CD4-positive, CD25-positive, alpha-beta regulatory T cell (primary cell): ENCODE measurements around the gene NEURL1B. TPM values are rescaled to one million over a fixed set of nuclear protein-coding genes. Genes with fewer than 3 reads are reported as not detected.

ENCODE experiments used
- ATAC-seq, 2 donors: fragments of 150-1000 bp; cut with Tn5 transposase; one replicate each; pipeline ENCODE4 v1.10.0; 2021; ENCODE audit warnings: low read depth in 2 of 2, moderate number of reproducible peaks in 2 of 2, moderate library complexity in 1 of 2
- DNase-seq, 3 donors: peaks; one replicate each; pipeline versions ENCODE4 v3.0.0 to v3.0.0-alpha.2; 2012 to 2022; ENCODE audit warnings: mixed read lengths in 1 of 3
- H3K27ac ChIP-seq: one replicate; pipeline ENCODE4 v1.7.0; 2013; ENCODE audit warnings: mild to moderate bottlenecking, low read length; ENCODE audit not compliant: insufficient read depth, poor library complexity, severe bottlenecking
- H3K27me3 ChIP-seq: one replicate; pipeline ENCODE4 v1.7.0; 2013; ENCODE audit warnings: low read length; ENCODE audit not compliant: control insufficient read depth, insufficient read depth
- H3K36me3 ChIP-seq: one replicate; pipeline ENCODE4 v1.7.0; 2013; ENCODE audit warnings: mild to moderate bottlenecking, low read length, moderate library complexity; ENCODE audit not compliant: control insufficient read depth, insufficient read depth
- H3K4me1 ChIP-seq: 2 replicates; pipeline ENCODE4 v1.7.0; 2013; ENCODE audit warnings: mild to moderate bottlenecking, low read length; ENCODE audit not compliant: insufficient read depth, control insufficient read depth, poor library complexity, severe bottlenecking
- H3K4me3 ChIP-seq: one replicate; pipeline ENCODE4 v1.7.0; 2013; ENCODE audit warnings: low read depth, mild to moderate bottlenecking, low read length, moderate library complexity
- H3K9me3 ChIP-seq, 2 experiments: 1 replicate in 1 of 2; 2 replicates in 1 of 2; pipeline ENCODE4 v1.7.0; 2013; ENCODE audit warnings: low read length in 2 of 2, mild to moderate bottlenecking in 1 of 2, moderate library complexity in 1 of 2; ENCODE audit not compliant: control insufficient read depth in 2 of 2
- H3K27ac Mint-ChIP-seq, 3 donors: one replicate each; pipeline ENCODE4 v1.8.0; 2020 to 2022; ENCODE audit warnings: mild to moderate bottlenecking in 3 of 3, mixed read lengths in 3 of 3, moderate library complexity in 2 of 3
- H3K27me3 Mint-ChIP-seq: one replicate; pipeline ENCODE4 v1.8.0; 2022; ENCODE audit warnings: mild to moderate bottlenecking, mixed read lengths
- H3K36me3 Mint-ChIP-seq: one replicate; pipeline ENCODE4 v1.8.0; 2020; ENCODE audit warnings: mixed read lengths
- H3K4me1 Mint-ChIP-seq, 4 donors: one replicate each; pipeline ENCODE4 v1.8.0; 2020 to 2022; ENCODE audit warnings: mixed read lengths in 4 of 4, mild to moderate bottlenecking in 1 of 4
- H3K4me3 Mint-ChIP-seq, 4 donors: one replicate each; pipeline ENCODE4 v1.8.0; 2020 to 2022; ENCODE audit warnings: mild to moderate bottlenecking in 4 of 4, mixed read lengths in 4 of 4, moderate library complexity in 3 of 4
- H3K9me3 Mint-ChIP-seq, 7 donors: one replicate each; pipeline ENCODE4 v1.8.0; 2020 to 2022; ENCODE audit warnings: mixed read lengths in 7 of 7, mild to moderate bottlenecking in 3 of 7, moderate library complexity in 2 of 7
- polyA plus RNA-seq, 4 donors: library from polyadenylated mRNA; unstranded; fragments of 300-500 nt; fragmentation: Illumina TruSeq; gene quantifications; one replicate each; pipeline ENCODE4 v1.2.3, GENCODE V29; 2021
- total RNA-seq: library from RNA; stranded (reverse); gene quantifications from one replicate; pipeline ENCODE4 v1.2.3, GENCODE V29; 2022

The NEURL1B gene
- total and polyA plus RNA-seq, 5 donors from 2014 or later, result 0.22 TPM; not detected in 4

- peak overlapping the region in 1 of 3 donors; percentile 72 for H3K27ac Mint-ChIP-seq
- peaks cover 4% of the 10 kb centered on the region for H3K27me3 Mint-ChIP-seq
- no peaks in the 10 kb centered on the region for H3K36me3 Mint-ChIP-seq
- Histone ChIP-seq H3K27ac (no peak overlapping the region), H3K27me3 (peaks cover 3% of the 10 kb centered on the region), H3K4me1 (peaks cover 5% of the 10 kb centered on the region), H3K36me3 (no peaks in the 10 kb centered on the region), H3K9me3 (no peaks in the 10 kb centered on the region), H3K4me3 (no peak overlapping the region)
- ATAC-seq (no peak), DNase-seq (no peak)
- H3K9me3 Mint-ChIP-seq, result no peaks in the 10 kb centered on the region
- H3K4me1 Mint-ChIP-seq, result peaks cover 0 to 21% (median 6%) of the 10 kb centered on the region in 4 donors
- no peak overlapping the region for H3K4me3 Mint-ChIP-seq
Measured at GRCh38 chr5:172717481-172718195, 76.6 kb downstream of the NEURL1B start.

GRCh38 chr5:172718527-172719114 lies 77.6 kb downstream of the NEURL1B start:
- DNase-seq (no peak), ATAC-seq (no peak)
- H3K27ac ChIP-seq, result no peak overlapping the region
- H3K9me3 Mint-ChIP-seq, result no peaks in the 10 kb centered on the region
- peaks cover 3% of the 10 kb centered on the region for H3K27me3 ChIP-seq
- H3K27ac Mint-ChIP-seq, result no peak overlapping the region
- no peak overlapping the region for H3K4me3 ChIP-seq
- no peaks in the 10 kb centered on the region for H3K36me3 Mint-ChIP-seq
- H3K4me1 Mint-ChIP-seq, result peaks cover 0 to 16% (median 6%) of the 10 kb centered on the region in 4 donors
- H3K4me1 ChIP-seq, result no peaks in the 10 kb centered on the region
- no peak overlapping the region for H3K4me3 Mint-ChIP-seq
- no peaks in the 10 kb centered on the region for H3K9me3 ChIP-seq
- H3K36me3 ChIP-seq, result no peaks in the 10 kb centered on the region
- peaks cover 4% of the 10 kb centered on the region for H3K27me3 Mint-ChIP-seq

GRCh38 chr5:172719211-172719610 lies 78.1 kb downstream of the NEURL1B start:
- peaks cover 3% of the 10 kb centered on the region for H3K27me3 ChIP-seq
- H3K36me3 ChIP-seq, result no peaks in the 10 kb centered on the region
- Mint-ChIP-seq H3K4me3 (no peak overlapping the region), H3K27me3 (peaks cover 8% of the 10 kb centered on the region), H3K36me3 (no peaks in the 10 kb centered on the region), H3K4me1 (peaks cover 0 to 16% (median 6%) of the 10 kb centered on the region in 4 donors), H3K27ac (no peak overlapping the region), H3K9me3 (no peaks in the 10 kb centered on the region)
- no peaks in the 10 kb centered on the region for H3K9me3 ChIP-seq
- H3K4me1 ChIP-seq, result no peaks in the 10 kb centered on the region
- no peak for DNase-seq
- no peak overlapping the region for H3K27ac ChIP-seq
- H3K4me3 ChIP-seq, result no peak overlapping the region
- ATAC-seq, result no peak

DNA sequence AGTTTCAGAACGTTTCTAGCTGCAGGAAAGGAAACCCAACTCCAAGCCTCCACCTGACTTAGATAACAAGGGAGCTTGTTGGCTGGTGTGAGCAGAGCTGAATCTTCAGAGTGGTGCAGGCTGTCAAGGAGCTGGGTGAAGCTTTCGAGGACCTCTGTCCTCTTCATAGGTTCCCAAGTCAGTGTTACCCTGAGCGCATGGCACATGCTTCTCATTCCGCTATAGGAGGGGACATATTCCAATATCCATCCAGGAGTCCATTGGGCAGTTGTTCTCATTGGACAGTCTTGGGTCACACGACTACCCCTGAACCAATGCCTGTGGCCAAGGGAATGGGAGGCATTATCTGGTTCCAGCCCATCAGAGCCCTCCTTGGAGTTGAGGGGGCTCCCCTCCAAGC lies 79.6 kb downstream of the NEURL1B start:
- peaks cover 3% of the 10 kb centered on the region for H3K27me3 ChIP-seq
- Mint-ChIP-seq H3K9me3 (no peaks in the 10 kb centered on the region), H3K4me1 (peaks cover 0 to 16% (median 6%) of the 10 kb centered on the region in 4 donors), H3K27ac (no peak overlapping the region), H3K27me3 (peaks cover 11% of the 10 kb centered on the region), H3K36me3 (no peaks in the 10 kb centered on the region), H3K4me3 (no peak overlapping the region)
- no peaks in the 10 kb centered on the region for H3K36me3 ChIP-seq
- DNase-seq, result no peak
- no peak overlapping the region for H3K4me3 ChIP-seq
- H3K9me3 ChIP-seq, result no peaks in the 10 kb centered on the region
- no peak overlapping the region for H3K27ac ChIP-seq
- H3K4me1 ChIP-seq, result no peaks in the 10 kb centered on the region
- no peak for ATAC-seq

DNA sequence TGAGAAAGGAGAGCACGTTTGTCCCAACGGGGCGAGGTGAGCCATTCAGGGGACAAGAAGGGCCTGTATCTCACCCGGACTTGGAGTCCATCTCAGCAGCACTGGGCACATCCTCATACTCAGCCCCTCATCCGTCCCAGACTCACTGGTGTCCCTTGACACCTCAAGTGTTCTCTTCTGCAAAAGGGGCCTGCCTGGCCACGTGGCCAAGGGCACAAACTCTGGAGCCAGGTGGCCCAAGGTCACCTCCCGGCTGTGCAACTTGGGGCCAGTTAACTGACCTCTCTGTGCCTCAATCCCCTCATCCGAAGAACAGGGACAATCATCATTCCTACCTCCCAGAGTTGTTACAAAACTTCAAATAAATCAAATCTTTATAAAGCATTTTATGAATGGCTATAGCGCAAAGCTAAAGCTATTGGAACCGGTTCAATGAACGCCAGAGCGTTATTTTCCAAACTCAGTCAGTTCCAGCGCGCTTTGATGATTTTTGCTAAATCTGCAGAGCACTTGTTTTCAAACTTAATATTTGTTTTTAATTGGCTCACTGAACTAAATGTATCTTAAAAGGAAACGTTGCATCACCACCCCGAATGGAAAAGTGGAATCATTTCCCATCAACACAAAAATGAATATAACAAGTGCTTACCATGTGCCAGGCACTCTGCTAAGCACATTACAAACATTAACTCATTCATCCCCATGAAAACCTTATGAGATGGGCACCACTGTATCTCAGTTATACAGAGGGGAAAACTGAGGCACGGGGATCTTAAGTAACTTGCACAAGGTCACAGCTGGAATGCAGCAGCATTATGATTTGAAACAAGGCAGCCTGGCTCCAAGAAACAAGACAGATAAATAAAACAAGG lies 80.6 kb downstream of the NEURL1B start:
- Mint-ChIP-seq H3K4me1 (peaks cover 0 to 14% (median 5%) of the 10 kb centered on the region in 4 donors), H3K9me3 (peaks cover 0 to 2% (median 0%) of the 10 kb centered on the region in 7 donors), H3K27ac (peak overlapping the region in 1 of 3 donors; percentile 22), H3K36me3 (no peaks in the 10 kb centered on the region), H3K4me3 (no peak overlapping the region), H3K27me3 (peaks cover 11% of the 10 kb centered on the region)
- DNase-seq, result no peak
- no peak for ATAC-seq
- Histone ChIP-seq H3K9me3 (no peaks in the 10 kb centered on the region), H3K36me3 (no peaks in the 10 kb centered on the region), H3K4me3 (no peak overlapping the region), H3K27ac (no peak overlapping the region), H3K27me3 (peaks cover 3% of the 10 kb centered on the region), H3K4me1 (no peaks in the 10 kb centered on the region)

DNA sequence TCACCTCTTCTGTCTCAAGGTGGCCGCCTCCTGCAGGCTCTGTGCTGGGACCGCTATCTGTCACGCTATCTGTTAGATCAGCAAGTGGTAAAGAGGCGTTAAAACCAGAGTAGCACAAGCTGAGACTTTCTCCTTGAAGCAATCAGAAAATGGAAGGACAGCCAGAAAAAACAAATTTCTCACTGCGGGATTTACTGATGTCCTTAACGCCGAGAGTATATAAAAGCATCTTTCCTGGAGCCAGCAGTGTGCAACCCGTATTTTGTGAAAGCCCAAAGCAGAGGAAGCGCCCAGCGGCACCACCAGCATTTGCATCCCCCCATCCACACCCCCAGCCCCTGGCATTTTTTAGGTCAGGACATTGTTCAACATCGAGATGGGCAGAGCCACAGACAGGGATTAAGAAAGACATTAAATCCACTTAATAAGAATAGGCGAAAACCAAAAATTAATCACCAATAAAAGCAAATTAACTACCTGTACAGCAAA lies 81.3 kb downstream of the NEURL1B start:
- ATAC-seq (no peak), DNase-seq (no peak)
- Mint-ChIP-seq H3K27ac (no peak overlapping the region), H3K27me3 (peaks cover 11% of the 10 kb centered on the region), H3K4me1 (peaks cover 0 to 10% (median 3%) of the 10 kb centered on the region in 4 donors), H3K9me3 (peaks cover 0 to 2% (median 0%) of the 10 kb centered on the region in 7 donors), H3K36me3 (no peaks in the 10 kb centered on the region), H3K4me3 (no peak overlapping the region)
- H3K36me3 ChIP-seq, result no peaks in the 10 kb centered on the region
- no peaks in the 10 kb centered on the region for H3K9me3 ChIP-seq
- H3K4me1 ChIP-seq, result no peaks in the 10 kb centered on the region
- H3K27me3 ChIP-seq, result peaks cover 3% of the 10 kb centered on the region
- H3K4me3 ChIP-seq, result no peak overlapping the region
- H3K27ac ChIP-seq, result no peak overlapping the region

GRCh38 chr5:172723508-172723907 lies 82.4 kb downstream of the NEURL1B start:
- H3K27ac ChIP-seq, result no peak overlapping the region
- H3K27me3 ChIP-seq, result peaks cover 3% of the 10 kb centered on the region
- ATAC-seq (no peak), DNase-seq (no peak)
- H3K4me3 ChIP-seq, result no peak overlapping the region
- Mint-ChIP-seq H3K4me1 (peaks cover 0 to 10% (median 3%) of the 10 kb centered on the region in 4 donors), H3K36me3 (no peaks in the 10 kb centered on the region), H3K9me3 (peaks cover 0 to 2% (median 0%) of the 10 kb centered on the region in 7 donors), H3K4me3 (no peak overlapping the region), H3K27ac (no peak overlapping the region), H3K27me3 (peaks cover 11% of the 10 kb centered on the region)
- no peaks in the 10 kb centered on the region for H3K9me3 ChIP-seq
- no peaks in the 10 kb centered on the region for H3K36me3 ChIP-seq
- no peaks in the 10 kb centered on the region for H3K4me1 ChIP-seq
